HG03139 (cell line): ENCODE data around the gene DUSP7.
A peak's percentile ranks its signal among the peaks of the same experiment; 100 is the strongest.

ENCODE experiments used
- ATAC-seq: cut with Tn5 transposase; IDR thresholded peaks from one replicate; pipeline ENCODE4 v1.9.1; 2021; ENCODE audit not compliant: unreplicated experiment

The DUSP7 gene

GRCh38 chr3:52012699-52013098 lies 43.7 kb downstream of the DUSP7 start:
- no peak for ATAC-seq

GRCh38 chr3:52010431-52010830 lies 45.9 kb downstream of the DUSP7 start:
- ATAC-seq: no peak

- no peak for ATAC-seq
Observed at GRCh38 chr3:52007291-52007690, 49.1 kb downstream of the DUSP7 start.

GRCh38 chr3:52006820-52007133 lies 49.6 kb downstream of the DUSP7 start:
- no peak for ATAC-seq

- ATAC-seq: no peak
Observed at GRCh38 chr3:52006017-52006819, 50.2 kb downstream of the DUSP7 start.

- no peak for ATAC-seq
Observed at GRCh38 chr3:52005571-52005986, 50.8 kb downstream of the DUSP7 start.

GRCh38 chr3:52004906-52005395 lies 51.4 kb downstream of the DUSP7 start:
- ATAC-seq: no peak

- ATAC-seq: no peak
Observed at GRCh38 chr3:52004163-52004787, 52.1 kb downstream of the DUSP7 start.

GRCh38 chr3:52002748-52003147 lies 53.6 kb downstream of the DUSP7 start:
- no peak for ATAC-seq

GRCh38 chr3:52001443-52001974 lies 54.9 kb downstream of the DUSP7 start:
- ATAC-seq: peak; percentile 64

GRCh38 chr3:51999846-52000245 lies 56.5 kb downstream of the DUSP7 start:
- no peak for ATAC-seq
